HPDE6-E6E7 (cell line): ENCODE results near the gene NPM3.

Source experiments
- DNase-seq: peaks from one replicate; pipeline ENCODE4 v3.0.0; 2011; ENCODE audit warnings: missing footprints; ENCODE audit errors: extremely low spot score

NPM3 gene

GRCh38 chr10:101774589-101775272 is 8.5 kb downstream of the NPM3 start:
- DNase-seq = no peak

GRCh38 chr10:101773923-101774588 is 9.2 kb downstream of the NPM3 start:
- no peak for DNase-seq

GRCh38 chr10:101772895-101773761 is 10.1 kb downstream of the NPM3 start:
- DNase-seq = no peak

GRCh38 chr10:101772017-101772894 is 11.0 kb downstream of the NPM3 start:
- DNase-seq = no peak

GRCh38 chr10:101771380-101771779 is 11.9 kb downstream of the NPM3 start:
- no peak for DNase-seq

GRCh38 chr10:101770331-101771215 is 12.7 kb downstream of the NPM3 start:
- no peak for DNase-seq

GRCh38 chr10:101769541-101770180 is 13.6 kb downstream of the NPM3 start:
- no peak for DNase-seq

GRCh38 chr10:101768791-101769170 is 14.5 kb downstream of the NPM3 start:
- no peak for DNase-seq

- DNase-seq = no peak
Measured at GRCh38 chr10:101767966-101768790, 15.1 kb downstream of the NPM3 start.

GRCh38 chr10:101767600-101767945 is 15.7 kb downstream of the NPM3 start:
- no peak for DNase-seq

- no peak for DNase-seq
Measured at GRCh38 chr10:101766753-101767599, 16.3 kb downstream of the NPM3 start.

- DNase-seq = no peak
Measured at GRCh38 chr10:101766306-101766705, 16.9 kb downstream of the NPM3 start.

- no peak for DNase-seq
Measured at GRCh38 chr10:101763141-101763846, 20.0 kb downstream of the NPM3 start.

- DNase-seq = no peak
Measured at GRCh38 chr10:101762736-101763135, 20.5 kb downstream of the NPM3 start.

GRCh38 chr10:101761226-101761625 is 22.0 kb downstream of the NPM3 start:
- no peak for DNase-seq

GRCh38 chr10:101760510-101760909 is 22.7 kb downstream of the NPM3 start:
- no peak for DNase-seq

- DNase-seq = no peak
Measured at GRCh38 chr10:101759309-101760247, 23.7 kb downstream of the NPM3 start.
